NCI-H1436 treated with DMSO at 0.1 percent for 48 hours (cell line): Measurements from ENCODE around the gene TFAM.

Experiments
- DNase-seq: peaks from one replicate; lab custom pipeline; 2025; lab: John Stamatoyannopoulos, UW

The TFAM gene

GRCh38 chr10:58384999-58385783, at the start of gene TFAM:
TSS of gene TFAM (plus strand) at chr10:58385410. CDS start at chr10:58385548, 138 bp downstream.
- DNase-seq, result peak; percentile 84

- DNase-seq, result no peak
Measured at GRCh38 chr10:58336242-58336641, 49.0 kb upstream of the TFAM start.

GRCh38 chr10:58341422-58341821, 43.8 kb upstream of the TFAM start:
- no peak for DNase-seq

- DNase-seq, result no peak
Measured at GRCh38 chr10:58341947-58342346, 43.3 kb upstream of the TFAM start.

- DNase-seq, result no peak
Measured at GRCh38 chr10:58347967-58348366, 37.2 kb upstream of the TFAM start.

GRCh38 chr10:58348571-58349033, 36.6 kb upstream of the TFAM start:
- no peak for DNase-seq

- DNase-seq, result no peak
Measured at GRCh38 chr10:58350023-58350422, 35.2 kb upstream of the TFAM start.

- DNase-seq, result no peak
Measured at GRCh38 chr10:58350619-58351323, 34.4 kb upstream of the TFAM start.

GRCh38 chr10:58351616-58352578, 33.3 kb upstream of the TFAM start:
- DNase-seq, result no peak

GRCh38 chr10:58352956-58353610, 32.1 kb upstream of the TFAM start:
- no peak for DNase-seq

GRCh38 chr10:58356756-58357155, 28.5 kb upstream of the TFAM start:
- no peak for DNase-seq

GRCh38 chr10:58358314-58358933, 26.8 kb upstream of the TFAM start:
- DNase-seq, result no peak

- no peak for DNase-seq
Measured at GRCh38 chr10:58358947-58359346, 26.3 kb upstream of the TFAM start.

GRCh38 chr10:58359541-58359940, 25.7 kb upstream of the TFAM start:
- DNase-seq, result no peak

GRCh38 chr10:58360412-58361004, 24.7 kb upstream of the TFAM start:
- no peak for DNase-seq

- no peak for DNase-seq
Measured at GRCh38 chr10:58361353-58361752, 23.9 kb upstream of the TFAM start.

GRCh38 chr10:58362027-58362789, 23.0 kb upstream of the TFAM start:
- DNase-seq, result no peak

GRCh38 chr10:58367069-58367468, 18.1 kb upstream of the TFAM start:
- no peak for DNase-seq

GRCh38 chr10:58371473-58371872, 13.7 kb upstream of the TFAM start:
- no peak for DNase-seq
